Choroid plexus epithelial cell (primary cell): ENCODE measurements around the gene RBFOX2.

Experiments used
- DNase-seq: peaks from one replicate; pipeline ENCODE4 v3.0.0-alpha.2; 2010; ENCODE audit warnings: low read depth
- H3K4me3 ChIP-seq: 2 replicates; pipeline ENCODE4 v1.5.1; 2011; ENCODE audit warnings: low read depth, mild to moderate bottlenecking, control low read depth, low read length, moderate library complexity
- CTCF ChIP-seq: conservative IDR thresholded peaks from 2 replicates; pipeline ENCODE4 v1.5.1; 2011; ENCODE audit warnings: low read depth, mild to moderate bottlenecking, control low read depth, inconsistent platforms, low read length, moderate library complexity

The RBFOX2 gene

GRCh38 chr22:35899736-35900135, 128.9 kb downstream of the RBFOX2 start:
- no peak overlapping the region for H3K4me3 ChIP-seq
- no peak for DNase-seq
- no peak for TF ChIP-seq CTCF

- no peak overlapping the region for H3K4me3 ChIP-seq
- TF ChIP-seq CTCF, result no peak
Observed at GRCh38 chr22:35896111-35896705, 132.4 kb downstream of the RBFOX2 start.

GRCh38 chr22:35894937-35895708, 133.5 kb downstream of the RBFOX2 start:
- no peak for TF ChIP-seq CTCF
- H3K4me3 ChIP-seq, result peak overlapping the region; percentile 34
- DNase-seq, result peak; percentile 85

More at GRCh38 chr22:35896111-35896705, 132.4 kb downstream of the RBFOX2 start:
- DNase-seq, result no peak

GRCh38 chr22:35894464-35894878, 134.2 kb downstream of the RBFOX2 start:
- DNase-seq, result peak; percentile 57
- TF ChIP-seq CTCF, result no peak
- H3K4me3 ChIP-seq, result peak overlapping the region; percentile 34

GRCh38 chr22:35893698-35894097, 134.9 kb downstream of the RBFOX2 start:
- H3K4me3 ChIP-seq, result no peak overlapping the region
- peak; percentile 84 for DNase-seq
- no peak for TF ChIP-seq CTCF

GRCh38 chr22:35892192-35892591, 136.4 kb downstream of the RBFOX2 start:
- no peak for TF ChIP-seq CTCF
- DNase-seq, result peak; percentile 77
- no peak overlapping the region for H3K4me3 ChIP-seq
